HCT116 (cell line): Measurements from ENCODE around the gene ANOS1. TPM values are rescaled to one million over a fixed set of nuclear protein-coding genes. Genes with fewer than 3 reads are reported as not detected.

ENCODE experiments used
- ATAC-seq: fragments of 200-7000 bp; cut with Tn5 transposase; 2 replicates; pipeline ENCODE4 v1.9.1; 2020; ENCODE audit warnings: mild to moderate bottlenecking, moderate library complexity
- BruUV-seq: library from RNA; stranded (reverse); fragments of 400-500 nt; replicated peaks from 2 replicates; lab custom pipeline; 2021; lab: Mats Ljungman, UMichigan
- CTCF ChIA-PET: fragments of 300-600 bp; sonication (Branson Sonifier 250); formaldehyde crosslinking; loops from one replicate; lab custom pipeline; 2021; ENCODE audit warnings: antibody characterized with exemption; lab: Charles Lee
- POLR2A ChIA-PET: fragments of 300-600, 350-600 bp; sonication (Branson Sonifier 250); formaldehyde crosslinking; loops from one replicate; lab custom pipeline; 2021; ENCODE audit warnings: antibody characterized with exemption; lab: Charles Lee
- RAD21 ChIA-PET, 2 experiments: fragments of 300-600 bp; sonication (Branson Sonifier 250); formaldehyde crosslinking; loops; one replicate each; lab custom pipeline; 2023; ENCODE audit warnings: low total read pairs in 2 of 2; ENCODE audit not compliant: uncharacterized antibody in 2 of 2, unreplicated experiment in 2 of 2, low non-redundant PET in 1 of 2; lab: Charles Lee
- DNase-seq: peaks from one replicate; pipeline ENCODE4 v3.0.0-alpha.2; 2010; ENCODE audit warnings: low read depth, low spot score
- H2AFZ ChIP-seq: fragments of 200-600 bp; shearing (Covaris generic), sonication (generic); 2 replicates; pipeline ENCODE4 v1.6.1; 2017; ENCODE audit warnings: low read depth, mixed run types, mixed read lengths, antibody characterized with exemption, low read length; ENCODE audit not compliant: poor library complexity, severe bottlenecking
- H3K27ac ChIP-seq: 2 replicates; pipeline ENCODE4 v1.5.1; 2012; ENCODE audit warnings: low read depth, low read length
- H3K27me3 ChIP-seq: fragments of 200-600 bp; sonication (generic); 2 replicates; pipeline ENCODE4 v1.6.1; 2016; ENCODE audit warnings: mixed run types, low read length, mixed read lengths; ENCODE audit not compliant: insufficient read depth
- H3K36me3 ChIP-seq, 2 experiments: fragments of 200-500 bp in 1 of 2; fragments of 200-600 bp in 1 of 2; sonication (Bioruptor generic) in 1 of 2; sonication (generic) in 1 of 2; 2 replicates each; pipeline versions ENCODE4 v1.5.1 to v1.6.1; 2014 to 2016; ENCODE audit warnings: low read length in 2 of 2, inconsistent platforms in 1 of 2, mixed read lengths in 1 of 2, mixed run types in 1 of 2; ENCODE audit not compliant: insufficient read depth in 2 of 2, control insufficient read depth in 1 of 2
- H3K4me1 ChIP-seq, 2 experiments: fragments of 200-600 bp in 1 of 2; sonication (generic) in 1 of 2; 2 replicates each; pipeline versions ENCODE4 v1.5.1 to v1.6.1; 2012 to 2017; ENCODE audit warnings: low read length in 2 of 2, inconsistent platforms in 1 of 2, mild to moderate bottlenecking in 1 of 2, mixed read lengths in 1 of 2, mixed run types in 1 of 2, moderate library complexity in 1 of 2; ENCODE audit not compliant: insufficient read depth in 2 of 2, control insufficient read depth in 1 of 2
- H3K4me2 ChIP-seq: fragments of 200-600 bp; sonication (generic); 2 replicates; pipeline ENCODE4 v1.6.1; 2017; ENCODE audit warnings: mixed run types, low read length, mixed read lengths
- H3K4me3 ChIP-seq, 2 experiments: fragments of 200-600 bp in 1 of 2; sonication (generic) in 1 of 2; replicated peaks in 1 of 2; 2 replicates each; pipeline ENCODE4 v1.5.1; 2011 to 2016; ENCODE audit warnings: low read length in 2 of 2, control low read depth in 1 of 2, low read depth in 1 of 2, mild to moderate bottlenecking in 1 of 2, mixed read lengths in 1 of 2, mixed run types in 1 of 2
- H3K79me2 ChIP-seq: fragments of 200-600 bp; sonication (generic); 2 replicates; pipeline ENCODE4 v1.6.1; 2017; ENCODE audit warnings: mild to moderate bottlenecking, mixed run types, low read length, moderate library complexity, mixed read lengths; ENCODE audit not compliant: insufficient read depth
- H3K9ac ChIP-seq: fragments of 200-600 bp; sonication (generic); 2 replicates; pipeline ENCODE4 v1.6.1; 2016; ENCODE audit warnings: low read length, mixed read lengths
- H3K9me2 ChIP-seq: fragments of 200-600 bp; sonication (generic), shearing (Covaris generic); 2 replicates; pipeline ENCODE4 v1.6.1; 2017; ENCODE audit warnings: mixed run types, mild to moderate bottlenecking, moderate library complexity; ENCODE audit not compliant: insufficient read depth
- H3K9me3 ChIP-seq, 2 experiments: fragments of 200-500 bp in 1 of 2; fragments of 200-600 bp in 1 of 2; sonication (Bioruptor generic) in 1 of 2; sonication (generic) in 1 of 2; 2 replicates each; pipeline ENCODE4 v1.6.1; 2014 to 2017; ENCODE audit warnings: low read length in 2 of 2, mixed read lengths in 2 of 2, inconsistent platforms in 1 of 2, low read depth in 1 of 2, mild to moderate bottlenecking in 1 of 2, mixed run types in 1 of 2, moderate library complexity in 1 of 2; ENCODE audit not compliant: control insufficient read depth in 1 of 2, insufficient read depth in 1 of 2
- H4K20me1 ChIP-seq: fragments of 200-600 bp; sonication (generic), shearing (Covaris generic); 2 replicates; pipeline ENCODE4 v1.6.1; 2017; ENCODE audit warnings: mixed run types, mild to moderate bottlenecking, moderate library complexity; ENCODE audit not compliant: insufficient read depth
- EGR1 ChIP-seq: IDR thresholded peaks from 2 replicates; pipeline ENCODE4 v1.6.1; 2012; ENCODE audit warnings: low read depth
- FOSL1 ChIP-seq: IDR thresholded peaks from 2 replicates; pipeline ENCODE4 v1.6.1; 2012; ENCODE audit warnings: low read depth
- POLR2AphosphoS5 ChIP-seq: IDR thresholded peaks from 2 replicates; pipeline ENCODE4 v1.6.1; 2011; ENCODE audit warnings: mild to moderate bottlenecking, low read depth, low read length, moderate library complexity
- RAD21 ChIP-seq: IDR thresholded peaks from 2 replicates; pipeline ENCODE4 v1.6.1; 2012; ENCODE audit warnings: low read depth, mild to moderate bottlenecking
- SP1 ChIP-seq: IDR thresholded peaks from 2 replicates; pipeline ENCODE4 v1.6.1; 2012; ENCODE audit warnings: low read depth
- ZNF274 ChIP-seq: fragments of 200-500 bp; sonication (Bioruptor generic); IDR thresholded peaks from 2 replicates; pipeline ENCODE4 v1.6.1; 2014; ENCODE audit warnings: mild to moderate bottlenecking, low read depth, low read length, inconsistent platforms
- intact Hi-C: fragments of 100-400 bp; cut with micrococcal nuclease; formaldehyde crosslinking; loops from 2 replicates; pipeline ENCODE4 v1.10.0; 2022
- total RNA-seq: library from RNA; stranded (reverse); gene quantifications from one replicate; pipeline ENCODE4 v1.2.1, GENCODE V29; 2021; ENCODE audit not compliant: unreplicated experiment
- TF ChIP-seq, protein P1 (sequence below): IDR thresholded peaks from 2 replicates; pipeline ENCODE4 v1.6.1; 2012; ENCODE audit warnings: low read depth
- TF ChIP-seq, protein P2 (sequence below): IDR thresholded peaks from 2 replicates; pipeline ENCODE4 v1.6.1; 2012

Gene ANOS1
- total RNA-seq, 1 experiment from 2014 or later = 0.12 TPM

DNA sequence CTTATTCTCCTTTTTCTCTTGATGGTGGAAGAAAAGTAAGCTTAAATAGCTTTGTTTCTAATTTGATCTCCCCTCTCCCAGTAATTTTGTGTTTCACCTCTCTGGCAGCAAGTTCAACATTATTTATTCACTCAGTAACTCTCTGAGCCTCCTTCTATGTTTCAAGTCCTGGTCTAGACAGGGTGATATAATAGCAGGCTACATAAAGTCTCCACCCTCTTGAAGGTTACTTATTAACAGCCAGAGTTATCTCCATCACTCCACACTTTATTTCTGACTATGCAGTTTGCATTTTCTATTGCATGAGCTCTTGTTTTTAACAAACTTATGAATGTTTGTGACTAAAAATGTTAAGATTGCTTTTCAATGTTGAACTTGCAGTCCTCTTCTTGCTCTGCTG is 17.8 kb upstream of the ANOS1 start:
- no peak overlapping the region for H3K27ac ChIP-seq
- H3K4me1 ChIP-seq = no peaks in the 10 kb centered on the region
- H3K9me3 ChIP-seq = no peaks in the 10 kb centered on the region
- ATAC-seq (no peak), DNase-seq (no peak)
- no peak overlapping the region for H3K9ac ChIP-seq
- H3K27me3 ChIP-seq = no peaks in the 10 kb centered on the region
- ChIA-PET RAD21 (no interaction called here), CTCF (no interaction called here), POLR2A (no interaction called here)
- no peaks in the 10 kb centered on the region for H3K36me3 ChIP-seq
- TF ChIP-seq POLR2AphosphoS5 = no peak
- TF ChIP-seq, protein P1, sequence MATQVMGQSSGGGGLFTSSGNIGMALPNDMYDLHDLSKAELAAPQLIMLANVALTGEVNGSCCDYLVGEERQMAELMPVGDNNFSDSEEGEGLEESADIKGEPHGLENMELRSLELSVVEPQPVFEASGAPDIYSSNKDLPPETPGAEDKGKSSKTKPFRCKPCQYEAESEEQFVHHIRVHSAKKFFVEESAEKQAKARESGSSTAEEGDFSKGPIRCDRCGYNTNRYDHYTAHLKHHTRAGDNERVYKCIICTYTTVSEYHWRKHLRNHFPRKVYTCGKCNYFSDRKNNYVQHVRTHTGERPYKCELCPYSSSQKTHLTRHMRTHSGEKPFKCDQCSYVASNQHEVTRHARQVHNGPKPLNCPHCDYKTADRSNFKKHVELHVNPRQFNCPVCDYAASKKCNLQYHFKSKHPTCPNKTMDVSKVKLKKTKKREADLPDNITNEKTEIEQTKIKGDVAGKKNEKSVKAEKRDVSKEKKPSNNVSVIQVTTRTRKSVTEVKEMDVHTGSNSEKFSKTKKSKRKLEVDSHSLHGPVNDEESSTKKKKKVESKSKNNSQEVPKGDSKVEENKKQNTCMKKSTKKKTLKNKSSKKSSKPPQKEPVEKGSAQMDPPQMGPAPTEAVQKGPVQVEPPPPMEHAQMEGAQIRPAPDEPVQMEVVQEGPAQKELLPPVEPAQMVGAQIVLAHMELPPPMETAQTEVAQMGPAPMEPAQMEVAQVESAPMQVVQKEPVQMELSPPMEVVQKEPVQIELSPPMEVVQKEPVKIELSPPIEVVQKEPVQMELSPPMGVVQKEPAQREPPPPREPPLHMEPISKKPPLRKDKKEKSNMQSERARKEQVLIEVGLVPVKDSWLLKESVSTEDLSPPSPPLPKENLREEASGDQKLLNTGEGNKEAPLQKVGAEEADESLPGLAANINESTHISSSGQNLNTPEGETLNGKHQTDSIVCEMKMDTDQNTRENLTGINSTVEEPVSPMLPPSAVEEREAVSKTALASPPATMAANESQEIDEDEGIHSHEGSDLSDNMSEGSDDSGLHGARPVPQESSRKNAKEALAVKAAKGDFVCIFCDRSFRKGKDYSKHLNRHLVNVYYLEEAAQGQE = no peak
- TF ChIP-seq EGR1 = no peak
- TF ChIP-seq, protein P2, sequence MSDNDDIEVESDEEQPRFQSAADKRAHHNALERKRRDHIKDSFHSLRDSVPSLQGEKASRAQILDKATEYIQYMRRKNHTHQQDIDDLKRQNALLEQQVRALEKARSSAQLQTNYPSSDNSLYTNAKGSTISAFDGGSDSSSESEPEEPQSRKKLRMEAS = no peak
- no peak for TF ChIP-seq RAD21
- TF ChIP-seq SP1 = no peak
- no peak for TF ChIP-seq ZNF274
- no peak for TF ChIP-seq FOSL1
- H4K20me1 ChIP-seq = no peaks in the 10 kb centered on the region
- intact Hi-C loops = loop anchor here (5.0 to 10.0 kb wide), 2 partner anchors 1135 to 1368 kb away; no protein-coding TSS in a partner anchor
- H2AFZ ChIP-seq = no peak overlapping the region
- H3K9me2 ChIP-seq = no peaks in the 10 kb centered on the region
- BruUV-seq = no TSS peak
- no peaks in the 10 kb centered on the region for H3K79me2 ChIP-seq
- H3K4me3 ChIP-seq = no peak overlapping the region
- H3K4me2 ChIP-seq = no peak overlapping the region
